VCaP (cell line): ENCODE results near the gene NMS.

Experiments used
- H3K27ac ChIP-seq: fragments of 450-650 bp; 2 replicates; pipeline ENCODE4 v1.5.1; 2017
- TF ChIP-seq, protein P1 (sequence below): fragments of 450-650 bp; conservative IDR thresholded peaks from 2 replicates; pipeline ENCODE4 v1.5.1; 2017; ENCODE audit warnings: mild to moderate bottlenecking, moderate library complexity

Gene NMS, protein sequence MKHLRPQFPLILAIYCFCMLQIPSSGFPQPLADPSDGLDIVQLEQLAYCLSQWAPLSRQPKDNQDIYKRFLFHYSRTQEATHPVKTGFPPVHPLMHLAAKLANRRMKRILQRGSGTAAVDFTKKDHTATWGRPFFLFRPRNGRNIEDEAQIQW

DNA sequence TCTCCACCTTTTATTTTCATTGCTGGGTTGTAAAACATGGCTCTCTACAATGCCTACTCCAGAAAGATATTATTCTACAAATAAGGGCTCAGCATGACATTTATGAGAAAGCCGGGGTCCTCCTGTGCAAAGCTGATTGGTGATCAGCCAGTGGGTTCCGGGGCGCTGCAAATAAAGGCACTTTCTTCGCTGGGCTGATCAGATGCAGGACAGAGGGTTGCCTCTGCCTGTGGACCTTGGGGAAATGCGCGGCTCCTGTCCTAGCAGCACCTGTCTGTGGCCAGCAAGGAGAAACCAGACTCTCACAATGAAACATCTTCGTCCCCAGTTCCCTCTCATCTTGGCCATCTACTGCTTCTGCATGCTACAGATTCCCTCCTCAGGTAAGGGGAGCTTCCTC is at the start of gene NMS:
Gene NMS (plus strand): TSS at position 301 of the 400 bp plus-strand sequence. CDS start 7 bp downstream, at position 308.
- TF ChIP-seq, protein P1, sequence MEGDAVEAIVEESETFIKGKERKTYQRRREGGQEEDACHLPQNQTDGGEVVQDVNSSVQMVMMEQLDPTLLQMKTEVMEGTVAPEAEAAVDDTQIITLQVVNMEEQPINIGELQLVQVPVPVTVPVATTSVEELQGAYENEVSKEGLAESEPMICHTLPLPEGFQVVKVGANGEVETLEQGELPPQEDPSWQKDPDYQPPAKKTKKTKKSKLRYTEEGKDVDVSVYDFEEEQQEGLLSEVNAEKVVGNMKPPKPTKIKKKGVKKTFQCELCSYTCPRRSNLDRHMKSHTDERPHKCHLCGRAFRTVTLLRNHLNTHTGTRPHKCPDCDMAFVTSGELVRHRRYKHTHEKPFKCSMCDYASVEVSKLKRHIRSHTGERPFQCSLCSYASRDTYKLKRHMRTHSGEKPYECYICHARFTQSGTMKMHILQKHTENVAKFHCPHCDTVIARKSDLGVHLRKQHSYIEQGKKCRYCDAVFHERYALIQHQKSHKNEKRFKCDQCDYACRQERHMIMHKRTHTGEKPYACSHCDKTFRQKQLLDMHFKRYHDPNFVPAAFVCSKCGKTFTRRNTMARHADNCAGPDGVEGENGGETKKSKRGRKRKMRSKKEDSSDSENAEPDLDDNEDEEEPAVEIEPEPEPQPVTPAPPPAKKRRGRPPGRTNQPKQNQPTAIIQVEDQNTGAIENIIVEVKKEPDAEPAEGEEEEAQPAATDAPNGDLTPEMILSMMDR, result no peak
- no peak within 1 kb of the TSS for H3K27ac ChIP-seq

DNA sequence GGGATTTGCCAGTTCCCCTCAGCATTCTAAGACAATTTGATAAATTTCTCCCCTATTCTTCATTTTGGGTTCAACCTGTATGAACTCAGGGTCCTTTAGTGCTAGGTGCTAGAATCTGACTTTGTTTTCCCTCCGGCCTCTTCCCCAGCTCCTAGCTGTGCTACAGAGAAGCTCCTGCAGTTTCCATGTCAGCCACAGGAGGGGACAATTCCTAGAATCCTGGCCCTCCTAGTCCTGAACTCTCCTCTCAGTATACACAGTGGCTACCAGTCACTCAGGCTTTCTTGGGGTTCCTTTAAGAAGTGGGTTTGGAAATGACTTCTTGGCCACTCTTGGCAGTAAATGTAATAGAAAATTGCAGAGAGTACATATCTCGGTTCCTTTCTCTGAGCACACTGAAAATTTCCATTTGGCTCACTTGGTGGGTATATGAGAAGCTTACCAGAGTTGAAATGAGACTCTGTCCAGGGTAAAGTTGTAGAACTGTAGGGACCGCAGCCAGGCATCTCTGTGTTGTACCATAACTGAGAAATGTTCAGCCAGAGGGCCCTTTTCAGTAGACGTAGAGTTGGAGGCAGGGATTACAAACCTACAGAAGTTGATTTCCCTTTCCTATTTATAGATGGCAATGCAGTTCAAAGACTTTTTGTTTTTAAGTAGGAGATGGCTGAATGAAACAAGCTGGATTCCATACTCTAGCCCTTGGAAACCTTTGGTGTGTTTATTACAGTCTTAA is 47.8 kb upstream of the NMS start:
- H3K27ac ChIP-seq, result no peak overlapping the region
- TF ChIP-seq, protein P1, result peak; percentile 72

DNA sequence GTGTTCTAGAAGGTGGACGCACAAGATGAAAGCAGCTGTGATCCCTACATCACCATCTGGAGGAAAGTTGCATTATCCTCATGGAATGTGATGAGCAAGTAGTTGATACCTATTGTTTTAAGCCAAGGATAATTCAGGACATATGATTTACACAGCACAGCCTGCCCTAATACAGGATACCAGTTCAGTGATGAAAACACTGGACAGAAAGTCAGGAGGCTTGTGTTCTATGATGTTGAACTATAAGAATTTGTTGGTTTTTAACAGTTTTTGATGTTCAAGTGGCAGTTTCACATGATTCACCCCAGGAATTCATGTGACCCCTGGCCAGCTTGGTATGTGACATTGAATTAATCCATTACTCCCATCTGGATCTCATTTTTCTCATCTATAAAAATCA is 46.7 kb upstream of the NMS start:
- TF ChIP-seq, protein P1, result no peak
- no peak overlapping the region for H3K27ac ChIP-seq

DNA sequence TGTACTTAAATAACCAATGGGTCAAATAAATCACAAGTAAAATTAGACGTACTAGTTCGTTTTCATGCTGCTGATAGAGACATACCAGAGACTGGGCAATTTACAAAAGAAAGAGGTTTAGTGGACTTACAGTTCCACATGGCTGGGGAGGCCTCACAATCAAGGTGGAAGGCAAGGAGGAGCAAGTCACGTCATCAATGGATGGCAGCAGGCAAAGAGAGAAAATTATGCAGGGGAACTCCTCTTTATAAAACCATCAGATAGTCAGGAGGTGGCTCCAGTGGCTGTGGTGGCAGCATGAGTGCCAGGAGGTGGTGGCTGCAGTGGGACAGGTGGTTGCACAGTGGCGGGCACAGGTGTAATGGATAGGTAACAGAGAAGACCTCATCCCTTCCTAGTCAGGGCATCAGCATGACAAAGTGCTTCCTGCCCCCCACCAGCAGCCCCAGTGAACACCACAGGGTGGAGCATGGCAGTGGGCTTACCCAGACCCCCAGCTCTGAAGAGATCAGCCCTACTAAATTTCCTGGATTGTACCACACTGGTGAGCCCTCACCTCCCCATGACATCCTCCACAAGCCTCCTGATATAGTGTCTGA is 45.9 kb upstream of the NMS start:
- H3K27ac ChIP-seq, result no peak overlapping the region
- TF ChIP-seq, protein P1, result no peak

DNA sequence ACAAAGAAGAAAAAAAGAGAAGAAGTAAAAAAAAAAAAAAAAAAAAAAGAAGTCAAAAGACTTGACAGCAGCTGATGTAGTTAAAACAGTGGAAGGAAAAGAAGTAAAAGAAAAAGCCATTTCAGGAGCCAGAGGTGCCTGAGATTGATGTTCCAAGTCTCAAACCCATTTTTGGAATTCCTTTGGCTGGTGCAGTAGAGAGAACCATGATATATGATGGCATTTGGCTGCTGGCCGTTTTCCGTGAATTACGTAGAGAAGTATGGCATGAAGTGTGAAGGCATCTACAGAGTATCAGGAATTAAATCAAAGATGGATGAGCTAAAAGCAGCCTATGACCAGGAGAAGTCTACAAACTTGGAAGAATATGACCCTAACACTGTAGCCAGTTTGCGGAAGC is 45.2 kb upstream of the NMS start:
- no peak overlapping the region for H3K27ac ChIP-seq
- TF ChIP-seq, protein P1, result no peak

DNA sequence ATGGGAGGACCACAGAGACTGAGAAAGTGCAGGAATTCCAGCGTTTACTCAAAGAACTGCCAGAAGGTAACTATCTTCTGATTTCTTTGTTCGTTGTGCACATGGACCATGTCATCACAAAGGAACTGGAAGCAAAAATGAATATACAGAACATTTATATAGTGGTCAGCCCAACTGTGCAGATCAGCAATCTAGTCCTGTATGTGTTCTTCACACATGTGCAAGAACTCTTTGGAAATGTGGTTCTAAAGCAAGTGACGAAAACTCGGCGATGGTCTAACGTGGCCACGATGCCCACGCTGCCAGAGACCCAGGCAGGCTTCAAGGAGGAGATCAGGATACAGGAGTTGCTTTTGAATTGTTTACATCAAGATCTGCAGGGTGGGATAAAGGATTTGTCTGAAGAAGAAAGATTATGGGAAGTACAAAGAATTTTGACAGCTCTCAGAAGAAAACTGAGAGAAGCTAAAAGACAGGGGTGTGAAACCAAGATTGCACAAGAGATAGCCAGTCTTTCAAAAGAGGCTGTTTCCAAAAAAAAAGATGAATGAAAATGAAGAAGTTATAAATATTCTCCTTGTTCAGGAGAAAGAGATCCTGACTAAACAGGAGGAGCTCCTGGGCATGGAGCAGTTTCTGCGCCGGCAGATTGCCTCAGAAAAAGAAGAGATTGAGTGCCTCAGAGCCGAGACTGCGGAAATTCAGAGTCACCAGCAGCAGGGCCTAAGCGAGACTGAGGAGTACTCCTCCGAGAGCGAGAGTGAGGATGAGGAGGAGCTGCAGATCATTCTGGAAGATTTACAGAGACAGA is 44.5 kb upstream of the NMS start:
- TF ChIP-seq, protein P1, result no peak
- H3K27ac ChIP-seq, result no peak overlapping the region

DNA sequence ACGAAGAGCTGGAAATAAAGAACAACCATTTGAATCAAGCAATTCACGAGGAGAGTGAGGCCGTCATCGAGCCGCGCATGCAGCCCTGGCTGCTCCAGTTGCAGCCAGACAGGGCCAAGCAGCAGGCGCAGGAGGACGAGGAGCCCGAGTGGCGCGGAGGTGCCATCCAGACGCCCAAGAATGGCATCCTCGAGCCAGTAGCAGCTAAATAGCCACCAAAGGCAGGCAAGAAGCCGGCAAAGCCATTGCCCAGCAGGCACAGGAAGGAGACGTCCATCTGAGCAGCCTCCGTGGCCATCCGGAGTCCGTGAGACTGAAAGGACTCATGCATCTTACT is 43.9 kb upstream of the NMS start:
- no peak overlapping the region for H3K27ac ChIP-seq
- TF ChIP-seq, protein P1, result no peak
